DLD1 (cell line): ENCODE measurements around the gene UTP14A.

Experiments used
- in situ Hi-C: cut with HindIII; loops from 2 replicates; pipeline ENCODE4 v1.10.0; 2017; ENCODE audit warnings: low sequenced_read_pairs

Gene UTP14A

GRCh38 chrX:129945131-129945530 lies 39.2 kb downstream of the UTP14A start:
- in situ Hi-C loops, result no loop called here

GRCh38 chrX:129953334-129953648 lies 47.3 kb downstream of the UTP14A start:
- in situ Hi-C loops, result no loop called here

- in situ Hi-C loops, result no loop called here
Observed at GRCh38 chrX:129953881-129954280, 47.9 kb downstream of the UTP14A start.

- in situ Hi-C loops, result no loop called here
Observed at GRCh38 chrX:129954804-129955203, 48.8 kb downstream of the UTP14A start.

- in situ Hi-C loops, result no loop called here
Observed at GRCh38 chrX:129955682-129956081, 49.7 kb downstream of the UTP14A start.

GRCh38 chrX:129956145-129956544 lies 50.2 kb downstream of the UTP14A start:
- in situ Hi-C loops, result no loop called here

- in situ Hi-C loops, result no loop called here
Observed at GRCh38 chrX:129956765-129957164, 50.8 kb downstream of the UTP14A start.

- in situ Hi-C loops, result no loop called here
Observed at GRCh38 chrX:129957241-129958082, 51.5 kb downstream of the UTP14A start.

- in situ Hi-C loops, result no loop called here
Observed at GRCh38 chrX:129958083-129958465, 52.1 kb downstream of the UTP14A start.

- in situ Hi-C loops, result no loop called here
Observed at GRCh38 chrX:129958814-129959492, 53.0 kb downstream of the UTP14A start.

- in situ Hi-C loops, result no loop called here
Observed at GRCh38 chrX:129959493-129959832, 53.5 kb downstream of the UTP14A start.

GRCh38 chrX:129961180-129962083 lies 55.5 kb downstream of the UTP14A start:
- in situ Hi-C loops, result no loop called here

GRCh38 chrX:129963729-129964128 lies 57.8 kb downstream of the UTP14A start:
- in situ Hi-C loops, result no loop called here

- in situ Hi-C loops, result no loop called here
Observed at GRCh38 chrX:129965166-129965565, 59.2 kb downstream of the UTP14A start.

- in situ Hi-C loops, result no loop called here
Observed at GRCh38 chrX:129968968-129969367, 63.0 kb downstream of the UTP14A start.

- in situ Hi-C loops, result no loop called here
Observed at GRCh38 chrX:129976441-129976840, 70.5 kb downstream of the UTP14A start.
